Tibial artery (tissue), 4 donors: ENCODE measurements around the gene ELMOD2.

ENCODE experiments used
- DNase-seq, 2 donors: peaks; one replicate each; pipeline ENCODE4 v3.0.0-alpha.2; 2019
- H3K27ac ChIP-seq, 2 donors: fragments of 200-600 bp; sonication (generic) in 1 of 2; 1 replicate in 1 of 2; 2 replicates in 1 of 2; pipeline ENCODE4 v1.5.1; 2018 to 2019; ENCODE audit warnings: mild to moderate bottlenecking in 1 of 2
- H3K27me3 ChIP-seq, 2 donors: fragments of 200-600 bp; sonication (generic) in 1 of 2; one replicate each; pipeline versions ENCODE4 v1.5.1 to v1.6.0; 2016 to 2019
- H3K36me3 ChIP-seq, 3 donors: fragments of 200-600 bp; sonication (generic) in 2 of 3; one replicate each; pipeline ENCODE4 v1.5.1; 2016 to 2019; ENCODE audit warnings: mild to moderate bottlenecking in 2 of 3
- H3K4me1 ChIP-seq, 4 donors: fragments of 200-600 bp; sonication (generic) in 2 of 4; 1 replicate in 3 of 4; 2 replicates in 1 of 4; pipeline ENCODE4 v1.5.1; 2016 to 2019
- H3K4me3 ChIP-seq, 2 donors: fragments of 200-600 bp; sonication (generic) in 1 of 2; 1 replicate in 1 of 2; 2 replicates in 1 of 2; pipeline ENCODE4 v1.5.1; 2018 to 2019; ENCODE audit warnings: mild to moderate bottlenecking in 2 of 2
- H3K9me3 ChIP-seq, 3 donors: fragments of 200-600 bp; sonication (generic) in 1 of 3; one replicate each; pipeline ENCODE4 v1.5.1; 2016 to 2019
- CTCF ChIP-seq, 2 experiments: fragments of 200-600 bp in 1 of 2; fragments of 450-650 bp in 1 of 2; IDR thresholded peaks; one replicate each; pipeline ENCODE4 v1.5.1; 2017 to 2019; ENCODE audit warnings: antibody characterized with exemption in 2 of 2, mild to moderate bottlenecking in 1 of 2, moderate library complexity in 1 of 2
- intact Hi-C: fragments of 100-400 bp; cut with DNase I; formaldehyde crosslinking; loops from one replicate; pipeline ENCODE4 v1.15.0; 2023; ENCODE audit warnings: low total_unique reads

The ELMOD2 gene

GRCh38 chr4:140569307-140569638 lies 45.3 kb downstream of the ELMOD2 start:
- H3K27me3 ChIP-seq: peaks cover 0 to 39% of the 10 kb centered on the region in 2 donors
- TF ChIP-seq CTCF (IDR thresholded peaks at IDR 0.05): no peak
- H3K27ac ChIP-seq: no peak overlapping the region
- intact Hi-C loops: no loop called here
- DNase-seq: no peak
- H3K36me3 ChIP-seq: no peaks in the 10 kb centered on the region
- peak overlapping the region; percentile 44 to 56 for H3K4me3 ChIP-seq
- H3K9me3 ChIP-seq: peaks cover 0 to 15% (median 9%) of the 10 kb centered on the region in 3 donors
- peaks cover 0 to 20% (median 16%) of the 10 kb centered on the region in 4 donors for H3K4me1 ChIP-seq

- Histone ChIP-seq H3K27me3 (peaks cover 0 to 35% of the 10 kb centered on the region in 2 donors), H3K4me1 (peaks cover 0 to 20% (median 16%) of the 10 kb centered on the region in 4 donors), H3K36me3 (no peaks in the 10 kb centered on the region), H3K27ac (no peak overlapping the region), H3K9me3 (peaks cover 0 to 15% (median 9%) of the 10 kb centered on the region in 3 donors), H3K4me3 (no peak overlapping the region)
- intact Hi-C loops: no loop called here
- no peak for TF ChIP-seq CTCF (IDR thresholded peaks at IDR 0.05)
- DNase-seq: no peak
Measured at GRCh38 chr4:140571620-140572019, 47.7 kb downstream of the ELMOD2 start.

- H3K4me1 ChIP-seq: peaks cover 0 to 5% (median 0%) of the 10 kb centered on the region in 4 donors
- H3K36me3 ChIP-seq: no peaks in the 10 kb centered on the region
- intact Hi-C loops: no loop called here
- H3K9me3 ChIP-seq: peaks cover 0 to 15% (median 9%) of the 10 kb centered on the region in 3 donors
- no peak for TF ChIP-seq CTCF (IDR thresholded peaks at IDR 0.05)
- H3K27ac ChIP-seq: no peak overlapping the region
- peaks cover 0 to 29% of the 10 kb centered on the region in 2 donors for H3K27me3 ChIP-seq
- no peak overlapping the region for H3K4me3 ChIP-seq
- DNase-seq: no peak
Measured at GRCh38 chr4:140575489-140575888, 51.5 kb downstream of the ELMOD2 start.

DNA sequence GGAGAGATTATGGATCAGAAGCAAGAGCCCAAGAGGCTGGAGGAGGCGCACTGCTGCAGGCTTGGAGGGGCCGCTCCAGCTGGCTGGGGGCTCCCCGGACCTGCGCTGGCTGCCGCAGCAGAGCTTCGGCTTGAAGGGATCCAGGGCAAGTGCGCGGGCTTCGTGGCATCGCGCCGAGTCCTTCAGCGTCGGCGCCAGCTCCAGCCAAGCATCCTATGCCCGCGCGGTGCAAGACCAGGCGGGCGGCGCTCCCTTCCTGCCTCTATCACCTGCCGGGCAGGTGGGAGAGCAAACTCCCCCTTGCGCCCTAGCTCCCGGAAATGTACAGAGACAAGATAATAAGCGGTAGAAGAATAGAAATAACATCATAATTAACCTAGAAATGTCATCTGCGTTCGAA lies 55.3 kb downstream of the ELMOD2 start:
- Histone ChIP-seq H3K36me3 (no peaks in the 10 kb centered on the region), H3K27me3 (peaks cover 0 to 18% of the 10 kb centered on the region in 2 donors), H3K4me3 (no peak overlapping the region), H3K27ac (no peak overlapping the region), H3K4me1 (peaks cover 0 to 5% (median 0%) of the 10 kb centered on the region in 4 donors), H3K9me3 (no peaks in the 10 kb centered on the region)
- no peak for TF ChIP-seq CTCF (IDR thresholded peaks at IDR 0.05)
- intact Hi-C loops: no loop called here
- DNase-seq: no peak

- H3K9me3 ChIP-seq: no peaks in the 10 kb centered on the region
- TF ChIP-seq CTCF (IDR thresholded peaks at IDR 0.05): no peak
- peaks cover 0 to 18% of the 10 kb centered on the region in 2 donors for H3K27me3 ChIP-seq
- H3K4me1 ChIP-seq: peaks cover 0 to 5% (median 0%) of the 10 kb centered on the region in 4 donors
- intact Hi-C loops: no loop called here
- DNase-seq: no peak
- H3K4me3 ChIP-seq: no peak overlapping the region
- H3K36me3 ChIP-seq: no peaks in the 10 kb centered on the region
- no peak overlapping the region for H3K27ac ChIP-seq
Measured at GRCh38 chr4:140581078-140581477, 57.1 kb downstream of the ELMOD2 start.

GRCh38 chr4:140584439-140584838 lies 60.5 kb downstream of the ELMOD2 start:
- Histone ChIP-seq H3K9me3 (no peaks in the 10 kb centered on the region), H3K4me1 (peaks cover 0 to under 1% (median 0%) of the 10 kb centered on the region in 4 donors), H3K4me3 (no peak overlapping the region), H3K36me3 (no peaks in the 10 kb centered on the region), H3K27ac (no peak overlapping the region), H3K27me3 (peaks cover 0 to 7% of the 10 kb centered on the region in 2 donors)
- TF ChIP-seq CTCF (IDR thresholded peaks at IDR 0.05): no peak
- DNase-seq: no peak
- intact Hi-C loops: no loop called here
